OCI-LY1 (cell line): ENCODE data around the gene LRRN3.

ENCODE experiments used
- CTCF ChIP-seq: fragments of 200-600 bp; sonication (generic), shearing (Covaris generic); IDR thresholded peaks from 2 replicates; pipeline ENCODE4 v1.5.1; 2017; ENCODE audit warnings: mild to moderate bottlenecking, antibody characterized with exemption, low read length, moderate library complexity, mixed read lengths
- EZH2 ChIP-seq: fragments of 200-600 bp; sonication (generic), shearing (Covaris generic); IDR thresholded peaks from 2 replicates; pipeline ENCODE4 v1.8.0; 2017; ENCODE audit warnings: borderline replicate concordance, mixed run types, mild to moderate bottlenecking, antibody characterized with exemption, low read length, moderate library complexity, mixed read lengths

- TF ChIP-seq EZH2 (no peak), CTCF (no peak)
Measured at GRCh38 chr7:111173990-111174389, 83.1 kb downstream of the LRRN3 start.
